Measurements from ENCODE around the gene GPR146.
"Not testable (repeated sequence)": the region's sequence is repeated elsewhere in the genome, so short reads cannot be mapped to it uniquely, and the experiment has no call there.

Gene GPR146

GRCh38 chr7:1073142-1073977 lies 29.0 kb downstream of the GPR146 start:
- ATAC-seq, result no peak
- TF ChIP-seq ZNF8 (CRISPR knock-in tag; IDR thresholded peaks at IDR 0.05) (no peak), CREB5 (CRISPR knock-in tag; IDR thresholded peaks at IDR 0.05; ENCODE audit: low read depth) (no peak), POU6F1 (CRISPR knock-in tag; IDR thresholded peaks at IDR 0.05; ENCODE audit: borderline replicate concordance, low read depth) (no peak), OSR1 (CRISPR knock-in tag; IDR thresholded peaks at IDR 0.05) (no peak), ZC3H10 (CRISPR knock-in tag; IDR thresholded peaks at IDR 0.05) (no peak), ZFP30 (CRISPR knock-in tag; IDR thresholded peaks at IDR 0.05) (no peak), ISL1 (CRISPR knock-in tag; IDR thresholded peaks at IDR 0.05) (no peak), TSHZ2 (CRISPR knock-in tag; IDR thresholded peaks at IDR 0.05) (no peak), BACH2 (CRISPR knock-in tag; IDR thresholded peaks at IDR 0.05; ENCODE audit: borderline replicate concordance) (no peak)

GRCh38 chr7:1074018-1074417 lies 29.7 kb downstream of the GPR146 start:
- ATAC-seq, result not testable (repeated sequence)

- no peak for ATAC-seq
Measured at GRCh38 chr7:1074593-1075431, 30.5 kb downstream of the GPR146 start.

More at GRCh38 chr7:1074593-1075431, 30.5 kb downstream of the GPR146 start:
- TF ChIP-seq BACH2 (CRISPR knock-in tag; IDR thresholded peaks at IDR 0.05; ENCODE audit: borderline replicate concordance), result no peak
- TF ChIP-seq ESRRG (CRISPR knock-in tag; IDR thresholded peaks at IDR 0.05), result no peak
- TF ChIP-seq CREB5 (CRISPR knock-in tag; IDR thresholded peaks at IDR 0.05; ENCODE audit: low read depth), result no peak
- TF ChIP-seq TSHZ2 (CRISPR knock-in tag; IDR thresholded peaks at IDR 0.05), result no peak
- TF ChIP-seq OSR1 (CRISPR knock-in tag; IDR thresholded peaks at IDR 0.05), result no peak
- no peak for TF ChIP-seq ZC3H10 (CRISPR knock-in tag; IDR thresholded peaks at IDR 0.05)
- TF ChIP-seq TCF4 (CRISPR knock-in tag; IDR thresholded peaks at IDR 0.05; ENCODE audit: borderline replicate concordance), result no peak
